Measurements from ENCODE around the gene GPHN. TPM values are rescaled to one million over a fixed set of nuclear protein-coding genes. Genes with fewer than 3 reads are reported as not detected.
"Not testable (repeated sequence)": the region's sequence is repeated elsewhere in the genome, so short reads cannot be mapped to it uniquely, and the experiment has no call there.

GPHN gene
- total RNA-seq, 1 donor from 2014 or later: 41.8 TPM

GRCh38 chr14:66657780-66658179 lies 149.8 kb downstream of the GPHN start:
- DNase-seq (ENCODE audit: low spot score): no peak

- no peak for DNase-seq (ENCODE audit: low spot score)
Measured at GRCh38 chr14:66662374-66662773, 154.4 kb downstream of the GPHN start.

- no peak for DNase-seq (ENCODE audit: low spot score)
Measured at GRCh38 chr14:66677780-66678179, 169.8 kb downstream of the GPHN start.

- DNase-seq (ENCODE audit: low spot score): no peak
Measured at GRCh38 chr14:66680216-66680615, 172.3 kb downstream of the GPHN start.

GRCh38 chr14:66696326-66696725 lies 188.4 kb downstream of the GPHN start:
- DNase-seq (ENCODE audit: low spot score): no peak

GRCh38 chr14:66698503-66698902 lies 190.6 kb downstream of the GPHN start:
- no peak for DNase-seq (ENCODE audit: low spot score)

GRCh38 chr14:66701813-66702212 lies 193.9 kb downstream of the GPHN start:
- DNase-seq (ENCODE audit: low spot score): no peak

- no peak for DNase-seq (ENCODE audit: low spot score)
Measured at GRCh38 chr14:66708267-66708666, 200.3 kb downstream of the GPHN start.

- DNase-seq (ENCODE audit: low spot score): no peak
Measured at GRCh38 chr14:66709291-66709690, 201.3 kb downstream of the GPHN start.

GRCh38 chr14:66714291-66714690 lies 206.3 kb downstream of the GPHN start:
- not testable (repeated sequence) for DNase-seq (ENCODE audit: low spot score)

GRCh38 chr14:66715313-66715712 lies 207.4 kb downstream of the GPHN start:
- DNase-seq (ENCODE audit: low spot score): not testable (repeated sequence)

- no peak for DNase-seq (ENCODE audit: low spot score)
Measured at GRCh38 chr14:66716227-66716626, 208.3 kb downstream of the GPHN start.

GRCh38 chr14:66717561-66718140 lies 209.7 kb downstream of the GPHN start:
- DNase-seq (ENCODE audit: low spot score): no peak

- no peak for DNase-seq (ENCODE audit: low spot score)
Measured at GRCh38 chr14:66724996-66725395, 217.0 kb downstream of the GPHN start.

- not testable (repeated sequence) for DNase-seq (ENCODE audit: low spot score)
Measured at GRCh38 chr14:66731298-66731697, 223.4 kb downstream of the GPHN start.

GRCh38 chr14:66735853-66736252 lies 227.9 kb downstream of the GPHN start:
- DNase-seq (ENCODE audit: low spot score): no peak

- DNase-seq (ENCODE audit: low spot score): no peak
Measured at GRCh38 chr14:66739826-66740225, 231.9 kb downstream of the GPHN start.

- no peak for DNase-seq (ENCODE audit: low spot score)
Measured at GRCh38 chr14:66745078-66745477, 237.1 kb downstream of the GPHN start.

GRCh38 chr14:66746316-66747006 lies 238.5 kb downstream of the GPHN start:
- DNase-seq (ENCODE audit: low spot score): no peak

- no peak for DNase-seq (ENCODE audit: low spot score)
Measured at GRCh38 chr14:66752109-66752508, 244.2 kb downstream of the GPHN start.

GRCh38 chr14:66758031-66758613 lies 250.2 kb downstream of the GPHN start:
- no peak for DNase-seq (ENCODE audit: low spot score)

GRCh38 chr14:66772146-66772545 lies 264.2 kb downstream of the GPHN start:
- no peak for DNase-seq (ENCODE audit: low spot score)

GRCh38 chr14:66782853-66783252 lies 274.9 kb downstream of the GPHN start:
- DNase-seq (ENCODE audit: low spot score): no peak

Measured in mucosa of gallbladder (tissue), 1 donor.